GM21529 (cell line): ENCODE data around the gene ZBTB20.
"Not testable (repeated sequence)": the region's sequence is repeated elsewhere in the genome, so short reads cannot be mapped to it uniquely, and the experiment has no call there.

Experiments
- ATAC-seq: cut with Tn5 transposase; IDR thresholded peaks from one replicate; pipeline ENCODE4 v1.9.1; 2021; ENCODE audit not compliant: unreplicated experiment

ZBTB20 gene

DNA sequence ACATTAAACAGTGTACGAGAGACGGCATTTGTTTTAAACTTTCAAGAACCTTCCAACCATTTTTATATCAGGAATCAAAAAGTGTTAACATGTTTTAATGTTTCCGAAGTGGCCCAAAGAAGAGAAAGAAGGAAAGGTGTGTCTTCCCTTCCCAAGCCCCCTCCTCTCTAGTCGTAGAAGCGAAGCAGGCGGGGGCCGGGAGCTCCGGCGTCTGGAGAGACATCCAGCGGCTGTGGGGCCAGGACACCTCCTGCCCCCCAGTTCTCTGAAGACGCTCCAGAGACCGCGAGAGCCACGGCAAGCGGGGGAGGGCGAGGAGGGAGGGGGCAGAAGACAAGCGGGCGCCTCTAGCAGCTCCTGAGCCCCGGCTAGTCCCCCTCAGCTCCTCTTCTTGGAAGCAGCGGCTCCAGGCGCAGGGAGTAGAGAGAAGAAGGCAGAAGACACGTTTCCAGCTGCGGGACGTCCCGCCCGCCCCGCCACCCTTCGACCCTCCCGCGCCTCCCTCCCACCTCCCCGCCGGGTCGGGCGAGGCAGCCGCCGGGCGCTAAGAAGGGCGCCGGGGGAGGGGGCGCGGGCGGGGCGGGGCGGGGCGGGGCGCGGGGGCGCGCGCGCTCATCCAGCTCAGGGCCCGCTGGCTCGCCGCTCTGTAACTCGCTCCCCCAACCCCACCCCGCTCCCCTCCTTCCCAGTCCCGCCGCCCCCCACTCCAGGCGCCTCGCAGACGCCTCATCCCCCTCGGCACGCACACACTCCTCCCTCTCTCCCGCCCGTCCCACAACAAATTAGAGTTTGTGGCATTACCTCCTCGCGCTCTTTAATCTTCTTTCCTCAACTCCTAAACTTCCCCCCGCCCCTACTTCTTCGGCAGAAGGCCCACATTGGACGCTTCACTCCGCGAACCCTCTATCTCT lies at the start of gene ZBTB20:
Gene ZBTB20, minus strand, starts transcription at position 871 of the 911 bp plus-strand sequence.
- ATAC-seq: peak; percentile 29

DNA sequence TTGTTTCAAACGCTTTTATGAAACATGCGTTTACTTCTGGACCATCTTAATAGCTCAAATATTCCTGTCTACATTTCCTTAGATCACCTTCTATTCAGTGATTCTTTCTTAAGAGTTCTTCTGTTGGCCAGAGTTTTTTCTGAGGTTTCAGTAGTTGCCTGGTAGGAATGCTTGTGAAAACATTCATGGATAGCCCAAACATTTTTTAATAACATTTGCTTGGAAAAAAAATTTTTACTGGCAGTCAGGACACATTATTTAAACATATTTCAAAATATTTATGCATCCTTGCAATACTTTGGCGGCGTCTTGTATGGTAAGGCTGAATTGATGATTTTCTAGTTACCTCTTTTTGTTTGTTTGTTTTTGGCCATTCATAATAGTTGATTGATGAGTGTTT lies 47.4 kb upstream of the ZBTB20 start:
- no peak for ATAC-seq

- no peak for ATAC-seq
Measured at GRCh38 chr3:115190747-115191146, 43.7 kb upstream of the ZBTB20 start.

DNA sequence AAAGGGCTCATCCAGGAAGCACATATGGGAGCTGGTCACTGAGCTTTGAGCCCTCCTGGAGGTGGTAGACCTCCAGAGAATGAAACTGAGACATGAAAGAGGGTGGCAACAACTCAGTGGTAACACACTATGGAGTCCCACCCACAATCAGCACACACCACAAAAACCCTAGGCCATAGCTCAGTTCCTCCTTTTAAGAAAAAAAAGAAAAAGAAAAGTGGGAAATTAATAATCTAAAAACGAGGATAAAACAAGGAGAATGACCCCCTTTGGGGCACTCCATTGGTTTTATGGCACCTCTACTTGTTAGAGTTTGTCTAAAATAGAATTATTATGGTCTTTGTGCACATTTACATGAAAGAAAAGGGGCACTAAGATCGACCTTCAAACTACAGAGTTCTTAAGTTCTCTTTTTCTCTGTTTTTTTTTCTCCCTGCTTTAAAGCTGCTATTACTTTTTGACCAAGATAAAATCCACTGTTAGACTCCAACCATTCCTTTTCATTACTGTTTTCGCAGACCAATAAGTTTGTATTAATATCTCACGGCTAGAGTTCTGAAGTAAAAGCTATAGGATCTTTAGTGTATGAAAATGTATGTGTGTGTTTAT lies 40.2 kb upstream of the ZBTB20 start:
- peak; percentile 99 for ATAC-seq

- ATAC-seq: peak; percentile 34
Measured at GRCh38 chr3:115186351-115187148, 39.5 kb upstream of the ZBTB20 start.

DNA sequence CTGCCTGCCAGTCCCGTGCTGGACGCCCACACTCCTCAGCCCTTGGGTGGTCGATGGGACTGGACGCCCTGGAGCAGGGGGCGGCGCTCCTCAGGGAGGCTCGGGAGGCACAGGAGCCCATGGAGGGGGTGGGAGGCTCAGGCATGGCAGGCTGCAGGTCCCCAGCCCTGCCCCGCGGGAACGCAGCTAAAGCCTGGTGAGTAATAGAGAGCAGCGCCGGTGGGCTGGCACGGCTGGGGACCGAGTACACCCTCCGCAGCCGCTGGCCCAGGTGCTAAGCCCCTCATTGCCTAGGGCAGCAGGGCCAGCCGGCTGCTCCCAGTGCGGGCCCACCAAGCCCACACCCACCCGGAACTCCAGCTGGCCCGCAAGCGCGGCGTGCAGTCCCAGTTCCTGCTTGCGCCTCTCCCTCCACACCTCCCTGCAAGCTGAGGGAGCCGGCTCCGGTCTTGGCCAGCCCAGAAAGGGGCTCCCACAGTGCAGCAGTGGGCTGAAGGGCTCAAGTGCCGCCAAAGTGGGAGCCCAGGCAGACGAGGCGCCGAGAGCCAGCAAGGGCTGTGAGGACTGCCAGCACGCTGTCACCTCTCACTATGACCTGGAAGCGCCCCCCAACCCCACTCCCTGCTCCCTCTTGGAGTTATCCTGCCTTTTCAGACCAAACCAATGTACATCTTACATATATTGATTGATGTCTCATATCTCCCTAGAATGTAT lies 37.9 kb upstream of the ZBTB20 start:
- not testable (repeated sequence) for ATAC-seq

GRCh38 chr3:115178930-115179329 lies 31.8 kb upstream of the ZBTB20 start:
- ATAC-seq: not testable (repeated sequence)

DNA sequence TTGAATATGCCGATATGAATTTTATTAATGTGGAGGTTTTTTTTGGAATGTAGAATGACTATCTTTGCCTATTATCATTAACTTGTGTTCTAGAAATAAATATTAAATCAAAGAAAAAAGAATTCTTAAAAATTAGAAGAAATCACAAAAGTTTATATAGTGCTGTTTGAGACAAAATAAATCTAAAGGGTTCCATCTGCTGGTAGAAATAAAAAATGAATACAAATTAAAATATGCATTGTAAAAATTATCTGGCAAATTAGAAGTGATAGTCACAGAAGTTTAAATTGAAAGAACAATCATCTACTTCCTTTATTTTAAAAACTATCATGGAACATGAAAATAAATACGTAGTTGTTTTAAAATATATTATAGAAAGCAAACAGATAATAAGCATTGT lies 22.7 kb upstream of the ZBTB20 start:
- no peak for ATAC-seq

- ATAC-seq: no peak
Measured at GRCh38 chr3:115165701-115166100, 18.6 kb upstream of the ZBTB20 start.

- ATAC-seq: no peak
Measured at GRCh38 chr3:115165266-115165665, 18.2 kb upstream of the ZBTB20 start.

DNA sequence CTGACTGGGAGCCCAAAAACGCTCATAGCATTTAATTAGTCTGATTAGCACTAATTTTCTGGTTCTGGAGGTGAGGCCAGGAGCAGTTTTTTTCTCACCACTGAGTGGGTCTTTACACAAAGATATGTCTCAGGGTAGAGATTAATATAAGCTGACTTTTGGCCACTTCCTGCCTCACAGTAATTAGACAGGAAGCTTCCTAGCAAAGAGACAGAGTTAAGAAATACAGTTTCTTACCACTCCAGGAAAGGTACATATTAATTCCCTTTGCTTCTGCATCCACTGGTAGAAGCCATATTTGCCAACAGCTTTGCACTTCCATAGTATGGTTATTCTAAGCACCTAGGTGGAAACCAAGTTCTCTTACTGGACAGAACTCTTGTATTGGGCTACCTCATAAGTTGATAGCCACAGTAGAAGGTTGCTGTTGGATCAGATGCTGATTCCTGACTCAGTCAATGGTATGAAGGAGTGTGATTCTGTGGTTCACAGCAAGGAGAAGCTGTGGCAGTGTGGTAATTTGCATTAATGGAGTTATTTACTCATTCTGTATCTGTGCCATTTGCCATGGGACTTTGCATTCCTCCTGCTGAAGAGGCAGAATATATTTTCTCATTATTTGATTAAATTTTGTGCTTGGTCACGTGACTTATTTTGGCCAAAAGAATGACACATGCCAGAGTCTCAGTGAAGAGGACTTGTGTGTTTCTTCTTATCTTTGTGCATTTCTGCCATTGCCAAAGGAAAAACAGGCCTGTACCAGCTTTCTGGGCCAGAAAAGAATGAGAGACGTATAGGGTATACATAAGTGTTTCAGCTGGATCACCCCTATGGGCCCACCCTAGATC lies 17.5 kb upstream of the ZBTB20 start:
- no peak for ATAC-seq

- no peak for ATAC-seq
Measured at GRCh38 chr3:115162759-115163158, 15.7 kb upstream of the ZBTB20 start.

- ATAC-seq: no peak
Measured at GRCh38 chr3:115161866-115162265, 14.8 kb upstream of the ZBTB20 start.

- ATAC-seq: no peak
Measured at GRCh38 chr3:115161168-115161834, 14.2 kb upstream of the ZBTB20 start.

DNA sequence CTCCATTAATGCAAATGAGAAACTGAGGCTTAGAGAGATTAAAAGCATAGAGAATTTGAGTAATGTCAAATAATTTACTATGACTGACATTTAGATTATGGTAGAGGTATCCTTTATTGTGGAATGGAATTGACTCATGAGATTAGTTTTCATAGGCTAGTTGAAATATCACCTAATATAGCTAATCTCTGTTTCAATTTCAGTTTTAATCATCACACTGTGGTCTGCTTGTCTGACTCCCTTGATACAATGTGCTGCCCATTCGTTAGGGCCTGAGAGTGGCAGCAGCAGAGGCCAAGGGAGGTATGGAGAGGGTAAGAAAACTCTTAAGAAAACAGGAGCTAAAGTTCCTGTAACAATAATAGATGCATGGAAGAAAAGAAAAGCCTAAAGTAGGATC lies 13.2 kb upstream of the ZBTB20 start:
- peak; percentile 100 for ATAC-seq

DNA sequence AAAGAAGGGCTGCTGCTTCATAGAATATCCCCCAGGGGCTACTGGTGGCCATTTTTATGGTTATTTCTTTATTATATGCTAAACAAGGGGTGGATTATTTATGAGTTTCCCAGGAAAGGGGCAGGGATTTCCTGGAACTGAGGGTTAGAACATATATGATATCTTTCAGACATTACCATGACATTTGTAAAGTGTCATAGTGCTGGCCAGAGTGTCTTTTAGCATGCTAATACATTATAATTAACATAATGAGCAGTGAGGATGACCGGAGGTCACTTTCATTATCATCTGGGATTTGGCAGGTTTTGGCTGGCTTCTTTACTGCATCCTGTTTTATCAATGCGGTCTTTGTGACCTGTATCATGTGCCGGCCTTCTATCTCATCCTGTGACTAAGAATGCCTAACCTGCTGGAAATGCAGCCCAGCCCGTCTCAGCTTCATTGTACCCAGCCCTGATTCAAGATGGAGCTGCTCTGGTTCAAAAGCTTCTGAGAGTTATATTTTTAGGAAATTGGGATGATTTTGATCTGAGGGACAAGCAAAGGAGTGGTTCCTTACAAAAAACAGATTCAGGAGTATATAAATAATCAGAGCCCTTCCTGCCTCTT lies 9.1 kb upstream of the ZBTB20 start:
- ATAC-seq: no peak

DNA sequence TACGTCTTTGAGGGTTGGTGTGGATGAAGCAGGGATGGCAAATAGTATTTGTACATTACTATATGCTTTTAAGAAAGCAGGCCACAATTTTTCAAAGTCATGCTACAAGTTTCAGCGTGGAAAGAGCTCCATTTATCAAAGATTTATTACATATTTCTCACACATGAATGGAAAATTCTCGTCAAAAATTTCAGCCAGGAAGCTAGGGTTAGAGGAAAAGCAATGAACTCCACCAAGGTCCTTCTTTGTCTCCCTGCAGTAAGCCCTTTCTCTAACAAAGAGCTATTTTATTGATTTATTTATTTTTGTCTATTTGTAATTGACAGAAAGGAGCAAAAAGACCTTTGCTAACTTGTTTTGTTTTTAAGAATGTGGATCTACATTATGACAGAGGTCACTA lies 7.5 kb upstream of the ZBTB20 start:
- ATAC-seq: no peak

- ATAC-seq: no peak
Measured at GRCh38 chr3:115151921-115152320, 4.8 kb upstream of the ZBTB20 start.

- no peak for ATAC-seq
Measured at GRCh38 chr3:115148142-115148790, 1.2 kb upstream of the ZBTB20 start.
